Limb (tissue), 2 donors: ENCODE results near the gene KANSL2.
"Not testable (repeated sequence)": the region's sequence is repeated elsewhere in the genome, so short reads cannot be mapped to it uniquely, and the experiment has no call there.

ENCODE experiments used
- DNase-seq, 2 donors: peaks; one replicate each; pipeline ENCODE4 v3.0.0-alpha.2; 2016; ENCODE audit errors: extremely low spot score in 2 of 2

Gene KANSL2, protein sequence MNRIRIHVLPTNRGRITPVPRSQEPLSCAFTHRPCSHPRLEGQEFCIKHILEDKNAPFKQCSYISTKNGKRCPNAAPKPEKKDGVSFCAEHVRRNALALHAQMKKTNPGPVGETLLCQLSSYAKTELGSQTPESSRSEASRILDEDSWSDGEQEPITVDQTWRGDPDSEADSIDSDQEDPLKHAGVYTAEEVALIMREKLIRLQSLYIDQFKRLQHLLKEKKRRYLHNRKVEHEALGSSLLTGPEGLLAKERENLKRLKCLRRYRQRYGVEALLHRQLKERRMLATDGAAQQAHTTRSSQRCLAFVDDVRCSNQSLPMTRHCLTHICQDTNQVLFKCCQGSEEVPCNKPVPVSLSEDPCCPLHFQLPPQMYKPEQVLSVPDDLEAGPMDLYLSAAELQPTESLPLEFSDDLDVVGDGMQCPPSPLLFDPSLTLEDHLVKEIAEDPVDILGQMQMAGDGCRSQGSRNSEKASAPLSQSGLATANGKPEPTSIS

DNA sequence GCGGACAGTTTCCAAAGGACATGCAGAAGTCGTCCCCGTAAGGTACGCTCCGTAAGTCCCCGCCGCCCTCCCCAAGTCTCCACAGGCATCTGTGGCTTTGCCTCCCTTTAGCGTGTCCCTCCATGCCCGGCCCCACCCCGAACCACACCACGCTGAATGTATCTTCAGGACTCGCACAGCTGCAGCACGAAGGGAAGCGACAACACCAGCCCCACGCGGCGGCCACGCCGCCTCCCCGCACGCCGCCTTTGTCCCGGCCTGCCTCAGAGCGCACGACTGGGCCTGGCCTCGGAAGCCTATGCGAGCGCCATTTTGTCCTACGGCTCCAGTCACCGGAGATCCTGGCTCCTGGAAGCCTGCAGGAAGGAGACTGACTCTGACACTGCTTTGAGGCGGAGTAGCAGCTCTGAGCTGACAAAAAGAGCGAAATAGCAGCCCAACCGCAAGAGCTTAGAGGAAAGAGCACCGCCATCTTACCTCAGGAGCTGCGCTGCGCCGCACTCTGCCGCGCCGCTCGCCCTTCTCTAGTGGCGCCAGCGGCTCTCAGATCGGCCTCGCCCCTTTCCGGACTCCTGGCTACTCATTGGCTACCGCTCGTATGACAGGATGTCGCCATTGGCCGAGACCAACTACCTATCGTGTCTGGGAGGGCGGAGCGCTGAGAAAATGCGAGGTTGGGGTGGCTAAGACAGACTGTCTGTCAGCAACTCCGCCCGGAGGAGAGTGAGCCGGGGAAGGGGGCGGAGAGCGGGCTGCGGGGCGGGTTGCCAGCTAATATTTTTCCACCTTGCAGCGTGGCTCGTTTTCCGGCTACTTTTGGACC is at the start of gene KANSL2:
KANSL2 (minus strand) TSS at position 529 of the 823 bp plus-strand sequence. CDS start 606 bp downstream, outside the sequence.
- peak; percentile 95 to 98 for DNase-seq

DNA sequence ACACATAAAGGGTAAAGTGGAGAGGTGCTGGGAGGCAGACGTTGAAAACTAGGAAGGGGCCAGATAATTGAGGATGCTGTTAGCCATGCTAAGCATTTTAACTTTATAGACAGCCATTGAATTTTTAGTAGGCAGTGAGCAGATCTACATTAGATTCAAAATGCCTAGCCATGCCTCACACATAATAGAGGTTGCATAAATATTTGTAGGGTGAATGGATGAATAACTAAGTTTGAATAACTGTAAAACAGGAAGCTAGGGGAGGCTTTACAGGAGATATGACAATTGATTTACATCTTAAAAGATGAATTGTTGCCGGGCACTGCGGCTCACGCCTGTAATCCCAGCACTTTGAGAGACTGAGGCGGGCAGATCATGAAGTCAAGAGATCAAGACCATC is 46.8 kb upstream of the KANSL2 start:
- no peak for DNase-seq

DNA sequence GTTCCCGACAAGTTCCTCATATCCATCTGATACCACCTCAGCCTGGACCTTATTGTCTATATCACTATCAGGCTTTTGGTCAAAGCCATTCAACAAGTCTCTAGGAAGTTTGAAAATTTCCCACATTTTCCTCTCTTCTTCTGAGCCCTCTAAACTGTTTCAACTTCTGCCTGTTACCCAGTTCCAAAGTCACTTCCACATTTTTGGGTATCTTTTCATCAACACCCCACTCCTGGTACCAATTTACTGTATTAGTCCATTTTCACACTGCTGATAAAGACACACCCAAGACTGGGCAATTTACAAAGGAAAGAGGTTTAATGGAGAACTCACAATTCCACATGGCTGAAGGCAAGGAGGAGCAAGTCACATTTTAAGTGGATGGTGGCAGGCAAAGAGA is 38.7 kb upstream of the KANSL2 start:
- not testable (repeated sequence) for DNase-seq

DNA sequence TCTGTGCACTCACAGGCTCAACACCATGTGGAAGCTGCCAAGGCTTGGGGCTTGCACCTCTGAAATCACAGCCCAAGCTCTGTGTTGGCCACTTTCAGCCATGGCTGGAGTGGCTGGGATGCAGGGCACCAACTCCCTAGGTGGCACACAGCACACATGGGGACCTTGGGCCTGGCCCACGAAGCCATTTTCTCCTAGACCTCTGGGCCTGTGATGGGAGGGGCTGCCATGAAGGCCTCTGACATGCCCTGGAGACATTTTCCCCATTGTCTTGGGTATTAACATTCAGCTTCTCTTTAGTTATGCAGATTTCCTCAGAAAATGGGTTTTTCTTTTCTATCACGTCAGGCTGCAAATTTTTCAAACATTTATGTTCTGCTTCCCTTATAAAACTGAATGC is 38.1 kb upstream of the KANSL2 start:
- DNase-seq: not testable (repeated sequence)

DNA sequence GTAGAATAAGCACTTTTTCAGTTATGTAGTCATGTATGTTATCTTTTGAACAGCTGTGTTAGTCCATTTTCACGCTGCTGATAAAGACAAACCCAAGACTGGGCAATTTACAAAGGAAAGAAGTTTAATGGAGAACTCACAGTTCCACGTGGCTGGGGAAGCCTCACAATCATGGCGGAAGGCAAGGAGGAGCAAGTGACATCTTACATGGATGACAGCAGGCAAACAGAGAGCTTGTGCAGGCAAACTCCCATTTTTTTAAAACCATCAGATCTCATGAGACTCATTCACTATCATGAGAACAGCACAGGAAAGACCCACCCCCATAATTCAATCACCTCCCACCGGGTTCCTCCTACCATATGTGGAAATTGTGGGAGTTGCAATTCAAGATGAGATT is 37.0 kb upstream of the KANSL2 start:
- DNase-seq: not testable (repeated sequence)

DNA sequence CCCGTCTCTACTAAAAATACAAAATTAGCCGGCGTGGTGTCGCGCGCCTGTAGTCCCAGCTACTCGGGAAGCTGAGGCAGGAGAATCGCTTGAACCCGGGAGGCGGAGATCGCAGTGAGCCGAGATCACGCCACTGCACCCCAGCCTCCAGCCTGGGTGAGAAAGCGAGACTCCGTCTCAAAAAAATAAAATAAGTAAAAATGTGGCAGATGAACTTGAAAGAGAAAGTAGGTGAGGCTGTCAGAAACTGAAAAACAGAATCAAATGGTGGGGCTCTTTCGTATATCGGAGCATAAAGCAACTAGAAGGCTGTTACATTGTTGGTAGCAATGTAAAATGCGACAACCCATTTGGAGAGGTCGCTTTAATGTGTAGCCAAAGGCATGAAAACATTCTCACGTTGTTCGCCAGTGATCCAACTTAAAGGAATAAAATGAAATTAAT is 35.2 kb upstream of the KANSL2 start:
- peak in 1 of 2 donors; percentile 36 for DNase-seq

DNA sequence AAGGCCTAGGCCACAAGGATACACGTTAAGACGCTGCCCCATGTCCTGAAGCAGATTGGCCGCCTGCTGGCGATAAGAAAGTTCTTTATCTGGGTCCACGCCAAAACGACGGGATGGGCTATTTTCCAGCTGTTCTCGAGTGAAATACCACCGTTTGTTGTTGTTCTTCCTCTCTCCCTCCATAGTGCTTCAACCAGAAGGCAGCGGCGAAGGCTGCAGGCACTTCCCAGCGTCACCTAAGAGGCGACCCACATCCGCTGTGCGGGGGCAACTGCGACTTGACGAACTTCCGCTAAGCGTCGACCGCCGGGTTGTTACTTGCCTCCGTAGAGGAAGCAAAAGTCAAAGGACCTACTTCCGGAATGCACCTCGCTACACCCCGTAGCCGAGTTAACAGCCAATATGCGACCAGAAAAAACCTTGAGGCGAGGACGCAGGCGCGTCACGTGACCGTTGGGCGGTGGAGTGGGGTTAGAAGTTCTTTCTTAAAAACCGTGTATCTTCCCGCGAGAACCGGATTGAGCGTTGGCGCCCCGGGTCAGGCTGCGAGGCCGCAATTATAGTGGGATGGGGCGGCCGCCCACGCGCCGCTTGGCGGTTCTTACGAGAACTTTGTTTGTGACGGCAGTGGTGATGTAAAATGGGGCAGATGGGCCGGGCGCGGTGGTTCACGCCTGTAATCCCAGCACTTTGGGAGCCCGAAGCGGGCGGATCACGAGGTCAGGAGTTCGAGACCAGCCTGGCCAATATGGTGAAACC is 34.6 kb upstream of the KANSL2 start, which contains the start of gene CCNT1:
CCNT1 (minus strand) TSS at position 215 of the 759 bp plus-strand sequence; CDS start at position 183, 32 bp downstream.
- DNase-seq: peak; percentile 97 to 99

DNA sequence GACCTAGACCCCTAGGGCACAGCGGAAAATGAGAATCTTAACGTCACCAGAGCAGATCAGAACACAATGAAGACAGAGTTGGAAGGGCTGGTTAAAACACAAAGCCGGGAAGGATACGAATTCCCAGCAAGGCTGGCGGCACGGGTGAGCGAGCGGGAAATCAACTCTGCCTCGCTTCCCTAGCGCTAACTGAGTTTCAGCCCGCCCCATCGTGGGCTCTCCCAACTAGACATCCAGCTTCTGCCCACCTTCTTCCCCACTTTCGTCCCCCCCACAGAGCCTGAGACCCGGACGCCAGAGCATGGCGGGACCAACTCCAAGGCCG is 34.1 kb upstream of the KANSL2 start:
- DNase-seq: no peak

DNA sequence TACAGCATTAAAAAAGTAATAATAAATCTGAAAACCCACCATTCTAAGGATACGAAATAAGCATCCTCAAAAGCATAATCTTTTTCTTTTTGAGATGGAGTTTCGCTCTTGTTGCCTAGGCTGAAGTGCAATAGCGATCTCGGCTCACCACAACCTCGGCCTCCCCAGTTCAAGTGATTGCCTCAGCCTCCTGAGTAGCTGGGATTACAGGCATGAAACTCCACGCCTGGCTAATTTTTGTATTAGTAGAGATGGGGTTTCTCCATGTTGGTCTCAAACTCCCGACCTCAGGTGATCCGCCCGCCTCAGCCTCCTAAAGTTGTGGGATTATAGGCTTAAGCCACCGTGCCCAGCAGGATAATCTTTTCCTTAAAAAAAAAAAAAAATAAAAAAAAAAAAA is 30.2 kb upstream of the KANSL2 start:
- no peak for DNase-seq

DNA sequence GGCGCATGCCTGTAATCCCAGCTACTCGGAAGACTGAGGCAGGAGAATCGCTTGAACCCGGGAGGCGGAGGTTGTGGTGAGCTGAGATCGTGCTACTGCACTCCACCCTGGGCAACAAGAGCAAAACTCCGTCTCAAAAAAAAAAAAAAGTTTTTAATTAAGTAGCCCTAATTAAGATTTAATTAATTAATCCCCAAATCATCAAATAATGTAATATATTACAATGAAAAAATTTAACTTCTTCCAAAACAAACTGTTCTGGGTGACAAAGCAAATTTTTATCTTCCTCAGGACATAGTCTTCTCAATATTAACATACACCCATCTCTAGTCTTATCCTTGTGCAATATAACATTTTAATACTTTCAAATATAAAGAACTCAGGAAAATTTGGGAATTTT is 16.8 kb upstream of the KANSL2 start:
- not testable (repeated sequence) for DNase-seq

DNA sequence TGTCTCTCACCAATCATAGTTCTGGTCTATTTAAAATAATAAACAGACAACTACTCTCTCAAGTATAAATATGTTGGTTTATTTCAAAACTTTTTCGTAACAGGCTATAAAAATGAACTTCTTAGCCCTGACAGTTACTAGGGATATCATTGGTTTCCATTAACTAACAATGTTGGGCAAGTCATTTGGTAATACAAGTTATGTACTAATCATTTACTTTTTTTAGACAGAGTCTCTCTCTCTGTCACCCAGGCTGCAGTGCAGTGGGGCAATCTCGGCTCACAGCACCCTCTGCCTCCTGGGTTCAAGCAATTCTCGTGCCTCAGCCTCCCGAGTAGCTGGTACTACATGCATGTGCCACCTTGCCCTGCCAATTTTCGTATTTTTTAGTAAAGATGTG is 14.6 kb upstream of the KANSL2 start:
- DNase-seq: no peak

DNA sequence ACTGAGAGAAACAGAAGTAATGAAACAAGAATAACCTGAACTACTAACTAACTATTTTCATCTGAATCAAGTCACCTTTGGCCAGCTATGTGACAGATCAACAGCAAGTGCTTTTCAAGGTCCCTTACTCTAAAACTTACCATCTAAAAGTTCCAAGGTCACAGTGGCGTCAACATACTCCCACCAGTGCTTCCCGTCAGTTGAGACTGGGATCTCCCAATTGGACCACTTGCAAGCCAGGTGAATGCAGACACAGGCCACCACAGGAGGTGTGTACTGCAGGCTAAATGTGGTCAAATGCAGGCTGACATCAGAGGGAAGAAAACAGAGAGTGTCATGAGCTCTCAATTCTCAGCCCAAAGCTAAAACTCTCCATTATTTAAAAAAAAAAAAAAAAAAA is 13.8 kb upstream of the KANSL2 start:
- no peak for DNase-seq

DNA sequence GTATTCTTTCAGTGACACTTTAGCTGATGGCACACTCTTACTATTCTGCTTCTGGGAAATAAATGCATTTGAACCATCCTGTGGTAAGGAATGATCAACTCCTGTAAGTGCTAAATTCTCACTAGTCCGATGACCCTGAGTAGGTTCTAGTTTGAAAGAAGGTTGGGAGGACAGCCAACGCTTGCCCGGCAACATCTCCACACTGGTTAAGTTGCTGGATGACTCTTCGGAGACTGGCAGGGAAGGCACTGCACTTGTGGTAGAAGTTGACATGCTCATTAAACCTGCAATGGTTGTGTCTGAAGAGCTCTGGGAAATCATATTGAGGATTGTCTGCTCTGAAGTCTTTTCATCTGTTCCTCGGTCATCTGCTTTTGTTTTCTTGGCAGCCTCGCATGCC is 12.0 kb upstream of the KANSL2 start:
- DNase-seq: no peak

DNA sequence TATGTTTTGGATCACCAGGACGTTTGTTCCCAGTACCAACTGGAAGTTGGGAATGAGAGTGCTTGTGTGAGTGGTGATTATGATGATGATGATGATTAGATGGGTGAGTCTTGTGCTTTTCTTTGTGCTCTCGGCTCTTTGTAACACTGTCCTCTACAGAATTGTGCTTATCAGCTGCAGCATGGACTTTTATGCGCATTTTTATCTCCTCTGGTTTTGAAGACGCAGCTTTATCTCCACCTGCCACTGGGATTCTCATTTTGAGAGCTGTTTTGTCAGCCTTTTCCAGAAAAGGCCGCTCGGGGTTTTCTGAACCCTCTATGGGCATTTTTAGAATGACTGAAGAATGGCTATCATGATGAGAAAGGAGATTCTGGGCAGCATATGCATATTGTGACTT is 11.5 kb upstream of the KANSL2 start:
- DNase-seq: no peak

DNA sequence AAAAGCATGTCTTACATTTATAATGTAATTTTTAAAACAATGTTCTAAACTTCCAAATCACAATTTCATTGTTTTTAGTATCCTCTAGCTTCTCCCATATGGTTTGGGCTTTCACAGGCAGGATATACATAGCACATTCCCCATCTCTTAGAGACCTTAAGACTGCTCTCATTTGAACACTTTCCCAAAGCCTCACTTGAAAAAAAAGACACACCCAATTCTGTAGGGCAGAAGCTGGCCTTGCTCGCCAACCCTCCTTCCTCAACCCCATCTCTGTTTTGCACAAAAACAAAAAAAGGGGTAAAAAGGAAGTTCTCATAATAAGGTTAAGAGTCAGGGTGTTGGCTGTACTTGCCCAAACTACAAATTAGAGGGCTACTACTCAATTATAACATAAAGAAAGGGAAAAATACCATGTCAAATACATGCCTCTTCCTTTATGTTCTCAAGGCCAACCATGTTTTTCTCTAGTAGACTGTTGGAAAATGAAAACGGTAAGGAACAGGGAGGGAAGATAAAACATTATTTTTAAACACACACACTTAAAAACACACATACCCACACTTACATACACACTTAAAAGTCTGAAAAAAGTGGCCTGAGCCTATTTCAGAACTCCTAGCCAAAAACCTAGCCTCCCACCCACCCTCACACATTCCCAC is 9.9 kb upstream of the KANSL2 start:
- DNase-seq: no peak

DNA sequence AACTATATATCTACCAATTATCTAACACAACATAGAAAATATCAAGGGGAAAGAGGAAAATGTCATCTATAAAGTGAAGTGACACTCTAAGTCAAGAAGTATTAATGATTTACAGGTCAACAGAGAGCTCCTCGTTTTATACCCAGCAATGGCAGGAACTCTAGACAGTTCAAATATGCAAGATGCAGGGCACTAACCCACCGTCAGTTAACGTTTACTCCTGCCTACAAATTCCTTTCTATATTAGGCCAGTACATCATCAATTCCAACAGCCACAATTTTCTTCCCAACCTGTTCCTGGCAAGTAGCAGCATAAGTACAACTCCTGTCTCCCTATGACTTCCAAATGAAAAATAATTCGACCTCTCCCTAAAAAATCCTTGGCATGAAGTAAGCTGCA is 9.0 kb upstream of the KANSL2 start:
- no peak for DNase-seq

DNA sequence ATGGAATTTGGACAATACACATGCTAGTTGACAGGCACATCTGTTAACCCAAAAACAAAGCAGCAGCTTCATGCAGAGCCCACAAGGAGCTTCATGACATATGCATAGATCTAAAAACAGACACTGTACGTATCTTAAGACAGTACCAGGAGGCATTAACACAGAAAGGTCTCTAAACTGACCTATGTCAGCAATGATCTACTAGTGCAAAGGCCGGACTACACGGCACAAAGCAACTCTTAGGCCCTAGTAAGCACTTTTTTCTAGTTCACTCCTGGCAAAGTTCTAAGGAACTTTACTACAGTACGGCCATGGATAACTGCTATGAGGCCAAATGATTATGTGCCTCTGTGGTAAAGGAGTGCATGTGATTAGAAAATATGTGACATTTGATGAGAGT is 8.4 kb upstream of the KANSL2 start:
- no peak for DNase-seq

DNA sequence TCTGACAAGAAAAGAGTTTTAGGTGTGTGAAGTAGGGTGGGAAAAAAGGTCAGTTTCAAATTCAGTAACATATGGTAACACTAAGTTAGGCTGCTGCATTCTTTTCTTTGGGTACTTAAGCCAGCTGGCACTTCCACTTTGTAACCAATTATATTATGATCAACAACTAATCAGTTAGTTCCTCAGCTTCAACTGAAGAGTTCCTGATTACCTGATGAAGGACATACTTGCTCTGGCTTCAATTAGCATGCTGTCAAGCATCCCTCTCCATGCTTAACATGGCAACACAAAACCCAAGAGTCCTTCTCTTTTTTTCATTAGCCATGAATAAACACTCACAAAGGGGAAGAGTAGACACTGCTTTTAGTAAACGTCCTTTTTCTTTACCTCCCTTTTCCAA is 6.8 kb upstream of the KANSL2 start:
- no peak for DNase-seq

DNA sequence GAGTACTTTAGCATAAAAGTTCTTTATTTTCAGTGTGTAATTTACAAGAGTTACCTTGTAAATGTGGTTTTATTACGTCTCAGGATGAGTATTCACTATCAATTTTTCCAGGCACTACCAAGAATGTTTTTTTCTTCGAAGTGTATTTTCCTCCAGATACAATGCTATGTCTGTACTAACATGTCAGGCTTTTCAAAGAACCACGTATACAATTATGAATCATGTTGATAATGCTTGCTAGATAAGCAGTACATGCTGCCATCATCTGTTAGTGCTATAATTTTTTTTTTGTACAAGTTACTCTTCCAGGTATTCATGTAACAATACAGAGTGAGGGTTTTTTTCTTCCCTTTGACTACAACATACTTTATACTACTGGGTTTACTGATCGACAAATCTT is 5.6 kb upstream of the KANSL2 start:
- no peak for DNase-seq

DNA sequence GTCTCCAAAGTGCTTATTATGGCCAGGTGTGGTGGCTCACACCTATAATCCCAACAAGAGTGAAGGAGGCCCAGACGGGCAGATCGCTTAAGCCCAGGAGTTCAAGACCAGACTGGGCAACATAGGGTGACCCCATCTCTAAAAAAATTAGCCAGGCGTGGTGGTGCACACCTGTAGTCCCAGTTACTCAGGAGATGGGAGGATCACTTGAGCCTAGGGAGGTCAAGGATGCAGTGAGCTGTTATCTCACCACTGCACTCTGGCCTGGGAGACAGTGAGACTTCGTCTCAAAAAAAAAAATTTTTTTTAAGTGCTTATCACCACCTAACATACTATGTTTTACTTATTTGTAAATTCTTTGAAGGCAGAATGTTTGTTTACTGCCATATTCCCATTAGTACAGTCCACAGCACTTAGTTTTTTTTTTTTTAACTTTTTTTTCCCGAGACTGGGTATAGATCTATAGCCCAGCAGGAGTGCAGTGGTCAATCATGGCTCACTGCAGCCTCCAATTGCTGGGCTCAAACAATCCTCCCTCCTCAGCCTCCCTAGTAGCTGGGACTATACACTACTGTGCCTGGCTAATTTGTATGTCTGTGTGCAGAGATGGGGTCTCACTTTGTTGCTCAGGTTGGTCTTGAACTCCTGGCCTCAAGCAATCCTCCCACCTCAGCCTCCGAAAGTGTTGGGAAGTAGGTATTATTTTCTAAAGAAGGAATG is 4.7 kb upstream of the KANSL2 start:
- DNase-seq: no peak
